K562 (cell line): Measurements from ENCODE around the gene UBE2D3. TPM values are rescaled to one million over a fixed set of nuclear protein-coding genes. Genes with fewer than 3 reads are reported as not detected.
A peak's percentile ranks its signal among the peaks of the same experiment; 100 is the strongest.

Experiments
- CEBPG ChIP-seq, 3 experiments: fragments of 200-800 bp in 1 of 3; sonication (Bioruptor generic) in 1 of 3; sonication (generic) in 1 of 3; formaldehyde crosslinking in 1 of 3; IDR thresholded peaks in 2 of 3; conservative IDR thresholded peaks in 1 of 3; 2 replicates each; pipeline versions ENCODE4 v1.6.1 to v1.8.0; 2016 to 2022; ENCODE audit warnings: missing compliant biosample characterization in 2 of 3, missing genetic modification characterization in 2 of 3, mild to moderate bottlenecking in 1 of 3, missing genetic modification reagents in 1 of 3
- PBX2 ChIP-seq, 2 experiments: IDR thresholded peaks in 1 of 2; conservative IDR thresholded peaks in 1 of 2; 2 replicates each; pipeline ENCODE4 v1.6.1; 2016; ENCODE audit warnings: low read depth in 2 of 2, mild to moderate bottlenecking in 1 of 2, missing compliant biosample characterization in 1 of 2, missing genetic modification characterization in 1 of 2, moderate library complexity in 1 of 2
- TAF15 ChIP-seq: fragments of 200-400 bp; formaldehyde crosslinking; IDR thresholded peaks from 2 replicates; pipeline ENCODE4 v1.6.1; 2017; ENCODE audit warnings: mild to moderate bottlenecking, low read depth, low read length, moderate library complexity
- TEAD2 ChIP-seq: fragments of 450-650 bp; IDR thresholded peaks from 2 replicates; pipeline ENCODE4 v1.6.1; 2016; ENCODE audit warnings: missing genetic modification characterization, control low read depth, missing compliant biosample characterization
- ZNF407 ChIP-seq: fragments of 450-650 bp; IDR thresholded peaks from 2 replicates; pipeline ENCODE4 v1.6.1; 2016; ENCODE audit warnings: low read depth
- polyA plus RNA-seq, 8 experiments: library from polyadenylated mRNA; depleted of rRNA in 4 of 8; stranded (reverse) in 5 of 8; unstranded in 3 of 8; fragments of >200 nt; fragmentation: Nextera tagmentation in 2 of 8; fragmentation: Illumina TruSeq in 1 of 8; extraction: Ambion mirVana in 2 of 8; extraction: Trizol in 1 of 8; gene quantifications; 2 replicates each; pipeline versions ENCODE4 v1.2.1 to v1.2.3, GENCODE V29; 2011 to 2014; ENCODE audit warnings: inconsistent platforms in 1 of 8, missing spikeins in 1 of 8
- total RNA-seq, 7 experiments: library from RNA; depleted of rRNA in 6 of 7; stranded (reverse); fragments of >200 nt in 6 of 7; fragmentation: Illumina TruSeq in 2 of 7; extraction: Trizol in 2 of 7; gene quantifications; 2 replicates each; pipeline versions ENCODE4 v1.2.1 to v1.2.3, GENCODE V29; 2011 to 2021; ENCODE audit warnings: low replicate concordance in 1 of 7
- TF ChIP-seq, protein P1 (sequence below): IDR thresholded peaks from 3 replicates; pipeline ENCODE4 v1.6.1; 2011; ENCODE audit warnings: borderline replicate concordance, mild to moderate bottlenecking, moderate library complexity; ENCODE audit not compliant: insufficient read length; ENCODE audit errors: extremely low read depth
- TF ChIP-seq, protein P2 (sequence below): fragments of 250-450 bp; sonication (Bioruptor Pico); IDR thresholded peaks from 2 replicates; pipeline ENCODE4 v1.5.0; 2020; ENCODE audit warnings: mild to moderate bottlenecking, borderline replicate concordance

Gene UBE2D3
- total and polyA plus RNA-seq, 9 of the 15 experiments (the other 6 are each of a cell fraction or from before 2014, with no cell fraction given), result 191 to 618 (median 292) TPM

- TF ChIP-seq ZNF407 (no peak), TAF15 (no peak), PBX2 (CRISPR knock-in tag; IDR thresholded peaks at IDR 0.05; ENCODE audit: low read depth) (no peak), PBX2 (tag; conservative IDR thresholded peaks at IDR 0.05; ENCODE audit: low read depth) (no peak), TEAD2 (no peak), CEBPG (CRISPR knock-in tag; IDR thresholded peaks at IDR 0.05) (0 out of 2 replicates have a peak, but pooled peaks have one; percentile 29), CEBPG (tag; conservative IDR thresholded peaks at IDR 0.05 in 1 of 2, IDR thresholded peaks at IDR 0.05 in 1 of 2) (no peak)
- TF ChIP-seq, protein P1, sequence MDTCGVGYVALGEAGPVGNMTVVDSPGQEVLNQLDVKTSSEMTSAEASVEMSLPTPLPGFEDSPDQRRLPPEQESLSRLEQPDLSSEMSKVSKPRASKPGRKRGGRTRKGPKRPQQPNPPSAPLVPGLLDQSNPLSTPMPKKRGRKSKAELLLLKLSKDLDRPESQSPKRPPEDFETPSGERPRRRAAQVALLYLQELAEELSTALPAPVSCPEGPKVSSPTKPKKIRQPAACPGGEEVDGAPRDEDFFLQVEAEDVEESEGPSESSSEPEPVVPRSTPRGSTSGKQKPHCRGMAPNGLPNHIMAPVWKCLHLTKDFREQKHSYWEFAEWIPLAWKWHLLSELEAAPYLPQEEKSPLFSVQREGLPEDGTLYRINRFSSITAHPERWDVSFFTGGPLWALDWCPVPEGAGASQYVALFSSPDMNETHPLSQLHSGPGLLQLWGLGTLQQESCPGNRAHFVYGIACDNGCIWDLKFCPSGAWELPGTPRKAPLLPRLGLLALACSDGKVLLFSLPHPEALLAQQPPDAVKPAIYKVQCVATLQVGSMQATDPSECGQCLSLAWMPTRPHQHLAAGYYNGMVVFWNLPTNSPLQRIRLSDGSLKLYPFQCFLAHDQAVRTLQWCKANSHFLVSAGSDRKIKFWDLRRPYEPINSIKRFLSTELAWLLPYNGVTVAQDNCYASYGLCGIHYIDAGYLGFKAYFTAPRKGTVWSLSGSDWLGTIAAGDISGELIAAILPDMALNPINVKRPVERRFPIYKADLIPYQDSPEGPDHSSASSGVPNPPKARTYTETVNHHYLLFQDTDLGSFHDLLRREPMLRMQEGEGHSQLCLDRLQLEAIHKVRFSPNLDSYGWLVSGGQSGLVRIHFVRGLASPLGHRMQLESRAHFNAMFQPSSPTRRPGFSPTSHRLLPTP, result no peak
- TF ChIP-seq, protein P2, sequence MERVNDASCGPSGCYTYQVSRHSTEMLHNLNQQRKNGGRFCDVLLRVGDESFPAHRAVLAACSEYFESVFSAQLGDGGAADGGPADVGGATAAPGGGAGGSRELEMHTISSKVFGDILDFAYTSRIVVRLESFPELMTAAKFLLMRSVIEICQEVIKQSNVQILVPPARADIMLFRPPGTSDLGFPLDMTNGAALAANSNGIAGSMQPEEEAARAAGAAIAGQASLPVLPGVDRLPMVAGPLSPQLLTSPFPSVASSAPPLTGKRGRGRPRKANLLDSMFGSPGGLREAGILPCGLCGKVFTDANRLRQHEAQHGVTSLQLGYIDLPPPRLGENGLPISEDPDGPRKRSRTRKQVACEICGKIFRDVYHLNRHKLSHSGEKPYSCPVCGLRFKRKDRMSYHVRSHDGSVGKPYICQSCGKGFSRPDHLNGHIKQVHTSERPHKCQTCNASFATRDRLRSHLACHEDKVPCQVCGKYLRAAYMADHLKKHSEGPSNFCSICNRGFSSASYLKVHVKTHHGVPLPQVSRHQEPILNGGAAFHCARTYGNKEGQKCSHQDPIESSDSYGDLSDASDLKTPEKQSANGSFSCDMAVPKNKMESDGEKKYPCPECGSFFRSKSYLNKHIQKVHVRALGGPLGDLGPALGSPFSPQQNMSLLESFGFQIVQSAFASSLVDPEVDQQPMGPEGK (CRISPR knock-in tag), result no peak
Measured at GRCh38 chr4:102827674-102828496, 534 bp upstream of the UBE2D3 start (continued).
